Common myeloid progenitor, CD34-positive (primary cell): ENCODE measurements around the gene PHIP.
A peak's percentile ranks its signal among the peaks of the same experiment; 100 is the strongest.

ENCODE experiments used
- CTCF ChIA-PET: fragments of 350-600 bp; sonication (Branson Sonifier 250); formaldehyde crosslinking; loops from one replicate; lab custom pipeline; 2021; ENCODE audit warnings: antibody characterized with exemption; lab: Charles Lee
- POLR2A ChIA-PET: fragments of 350-600 bp; sonication (Branson Sonifier 250); formaldehyde crosslinking; loops from one replicate; lab custom pipeline; 2021; ENCODE audit warnings: antibody characterized with exemption; lab: Charles Lee
- DNase-seq, 3 donors: peaks; one replicate each; pipeline versions ENCODE4 v3.0.0 to v3.0.0-alpha.2; 2013
- H3K27ac ChIP-seq, 2 experiments: 1 replicate in 1 of 2; 2 replicates in 1 of 2; pipeline ENCODE4 v1.7.0; 2013; ENCODE audit warnings: inconsistent platforms in 2 of 2, low read length in 2 of 2, mild to moderate bottlenecking in 2 of 2, low read depth in 1 of 2, moderate library complexity in 1 of 2; ENCODE audit not compliant: severe bottlenecking in 2 of 2, insufficient read depth in 1 of 2, poor library complexity in 1 of 2
- H3K27me3 ChIP-seq, 5 experiments: replicated peaks in 2 of 5; 1 replicate in 3 of 5; 2 replicates in 2 of 5; pipeline versions ENCODE4 v1.6.1 to v1.7.0; 2013; ENCODE audit warnings: low read length in 4 of 5, mild to moderate bottlenecking in 2 of 5, moderate library complexity in 2 of 5, inconsistent platforms in 1 of 5; ENCODE audit not compliant: insufficient read depth in 5 of 5, control insufficient read depth in 4 of 5
- H3K36me3 ChIP-seq, 4 experiments: 1 replicate in 2 of 4; 2 replicates in 2 of 4; pipeline versions ENCODE4 v1.6.1 to v1.7.0; 2013; ENCODE audit warnings: low read length in 3 of 4, control low read depth in 1 of 4, mild to moderate bottlenecking in 1 of 4; ENCODE audit not compliant: control insufficient read depth in 4 of 4, insufficient read depth in 4 of 4
- H3K4me1 ChIP-seq, 4 experiments: 1 replicate in 3 of 4; 2 replicates in 1 of 4; pipeline versions ENCODE4 v1.6.1 to v1.7.1; 2013; ENCODE audit warnings: low read length in 3 of 4, mild to moderate bottlenecking in 3 of 4, control low read depth in 1 of 4, inconsistent platforms in 1 of 4, moderate library complexity in 1 of 4; ENCODE audit not compliant: control insufficient read depth in 4 of 4, insufficient read depth in 4 of 4; ENCODE audit errors: control extremely low read depth in 1 of 4
- H3K4me3 ChIP-seq, 7 experiments: 1 replicate in 4 of 7; 2 replicates in 3 of 7; pipeline versions ENCODE4 v1.5.1 to v1.7.0; 2013; ENCODE audit warnings: mild to moderate bottlenecking in 7 of 7, low read length in 6 of 7, moderate library complexity in 6 of 7, inconsistent platforms in 2 of 7, low read depth in 2 of 7, control low read depth in 1 of 7; ENCODE audit not compliant: insufficient read depth in 4 of 7, control insufficient read depth in 1 of 7; ENCODE audit errors: extremely low read depth in 1 of 7
- H3K9me3 ChIP-seq, 5 experiments: 1 replicate in 4 of 5; 2 replicates in 1 of 5; pipeline versions ENCODE4 v1.6.1 to v1.7.1; 2013; ENCODE audit warnings: low read length in 4 of 5, mild to moderate bottlenecking in 2 of 5, inconsistent platforms in 1 of 5, low read depth in 1 of 5, moderate library complexity in 1 of 5; ENCODE audit not compliant: control insufficient read depth in 4 of 5, insufficient read depth in 2 of 5; ENCODE audit errors: control extremely low read depth in 1 of 5
- WGBS: methylation state at CpG from one replicate; pipeline ENCODE4 v1.1.5; 2013; ENCODE audit not compliant: insufficient coverage; 5-methylcytosine and 5-hydroxymethylcytosine counted together

PHIP gene

GRCh38 chr6:79057746-79058145 is 20.3 kb downstream of the PHIP start:
- peaks cover 0 to 8% (median 2%) of the 10 kb centered on the region in 5 experiments for H3K9me3 ChIP-seq
- H3K27ac ChIP-seq = no peak overlapping the region
- H3K27me3 ChIP-seq = no peaks in the 10 kb centered on the region
- POLR2A ChIA-PET = no interaction called here
- CTCF ChIA-PET = interaction anchor here (1.0 kb wide), 1 partner anchor 10 kb away, joined by 3 read pairs; no protein-coding TSS in a partner anchor
- DNase-seq = no peak
- H3K36me3 ChIP-seq = peaks cover 22 to 77% (median 44%) of the 10 kb centered on the region in 4 experiments
- no peaks in the 10 kb centered on the region for H3K4me1 ChIP-seq
- WGBS = no CpG with 5 or more reads among the region's 1 CpG
- no peak overlapping the region for H3K4me3 ChIP-seq

GRCh38 chr6:79056226-79056625 is 21.8 kb downstream of the PHIP start:
- CTCF ChIA-PET = interaction anchor here (2.2 kb wide), 1 partner anchor 20 kb away, joined by 8 read pairs; no protein-coding TSS in a partner anchor
- H3K27me3 ChIP-seq = no peaks in the 10 kb centered on the region
- H3K9me3 ChIP-seq = peaks cover 0 to 11% (median 4%) of the 10 kb centered on the region in 5 experiments
- peaks cover 22 to 84% (median 51%) of the 10 kb centered on the region in 4 experiments for H3K36me3 ChIP-seq
- no peaks in the 10 kb centered on the region for H3K4me1 ChIP-seq
- H3K27ac ChIP-seq = no peak overlapping the region
- 100% methylated on average over 1 of the region's 1 CpG for whole genome bisulfite sequencing
- DNase-seq = no peak
- H3K4me3 ChIP-seq = no peak overlapping the region
- POLR2A ChIA-PET = no interaction called here

GRCh38 chr6:79048611-79049010 is 29.4 kb downstream of the PHIP start:
- POLR2A ChIA-PET = interaction anchor here (0.7 kb wide), 1 partner anchor 165 kb away, joined by 3 read pairs; no protein-coding TSS in a partner anchor
- H3K36me3 ChIP-seq = peaks cover 8 to 37% (median 22%) of the 10 kb centered on the region in 4 experiments

GRCh38 chr6:79047072-79047471 is 31.0 kb downstream of the PHIP start:
- no peaks in the 10 kb centered on the region for H3K4me1 ChIP-seq
- no peak overlapping the region for H3K4me3 ChIP-seq
- H3K9me3 ChIP-seq = peaks cover 0 to under 1% (median 0%) of the 10 kb centered on the region in 5 experiments
- DNase-seq = no peak
- H3K36me3 ChIP-seq = peaks cover 5 to 28% (median 15%) of the 10 kb centered on the region in 4 experiments
- H3K27me3 ChIP-seq = no peaks in the 10 kb centered on the region
- no peak overlapping the region for H3K27ac ChIP-seq
- ChIA-PET POLR2A (no interaction called here), CTCF (no interaction called here)
- no CpG with 5 or more reads among the region's 2 CpGs for WGBS

More at GRCh38 chr6:79048611-79049010, 29.4 kb downstream of the PHIP start:
- no peak overlapping the region for H3K4me3 ChIP-seq
- H3K4me1 ChIP-seq = no peaks in the 10 kb centered on the region
- H3K27me3 ChIP-seq = no peaks in the 10 kb centered on the region
- WGBS = 100% methylated on average over 1 of the region's 2 CpGs
- H3K9me3 ChIP-seq = peaks cover 0 to 10% (median 4%) of the 10 kb centered on the region in 5 experiments
- no peak overlapping the region for H3K27ac ChIP-seq
- CTCF ChIA-PET = interaction anchor here (1.2 to 1.3 kb wide), 5 partner anchors 10 to 26 kb away, joined by 3 to 5 read pairs (median 3); no protein-coding TSS in a partner anchor
- DNase-seq = peak; percentile 47 to 65 (median 59)

GRCh38 chr6:79045966-79046365 is 32.1 kb downstream of the PHIP start:
- Histone ChIP-seq H3K27ac (no peak overlapping the region), H3K4me1 (no peaks in the 10 kb centered on the region), H3K36me3 (peaks cover 6 to 26% (median 18%) of the 10 kb centered on the region in 4 experiments), H3K27me3 (no peaks in the 10 kb centered on the region), H3K9me3 (no peaks in the 10 kb centered on the region), H3K4me3 (no peak overlapping the region)
- DNase-seq = no peak
- 83% methylated on average over 2 of the region's 2 CpGs for WGBS
- ChIA-PET POLR2A (no interaction called here), CTCF (interaction anchor here (1.1 kb wide), 1 partner anchor 17 kb away, joined by 3 read pairs; no protein-coding TSS in a partner anchor)

- WGBS = 60% methylated on average over 1 of the region's 5 CpGs
- CTCF ChIA-PET = interaction anchor here (1.5 kb wide), 1 partner anchor 36 kb away, joined by 6 read pairs; no protein-coding TSS in a partner anchor
- Histone ChIP-seq H3K4me1 (no peaks in the 10 kb centered on the region), H3K27ac (no peak overlapping the region), H3K36me3 (peaks cover 13 to 49% (median 32%) of the 10 kb centered on the region in 4 experiments), H3K4me3 (no peak overlapping the region), H3K9me3 (no peaks in the 10 kb centered on the region), H3K27me3 (no peaks in the 10 kb centered on the region)
- DNase-seq = no peak
- POLR2A ChIA-PET = no interaction called here
Observed at GRCh38 chr6:79042799-79043126, 35.3 kb downstream of the PHIP start.

- H3K36me3 ChIP-seq = peaks cover 14 to 54% (median 36%) of the 10 kb centered on the region in 4 experiments
- no peak overlapping the region for H3K4me3 ChIP-seq
- POLR2A ChIA-PET = no interaction called here
- CTCF ChIA-PET = interaction anchor here (1.5 to 1.6 kb wide), 2 partner anchors 14 to 36 kb away, joined by 4 to 6 read pairs; no protein-coding TSS in a partner anchor
- DNase-seq = peak in 1 of 3 donors; percentile 11
- H3K9me3 ChIP-seq = no peaks in the 10 kb centered on the region
- H3K27ac ChIP-seq = no peak overlapping the region
- no CpG with 5 or more reads among the region's 1 CpG for WGBS
- H3K4me1 ChIP-seq = no peaks in the 10 kb centered on the region
- H3K27me3 ChIP-seq = no peaks in the 10 kb centered on the region
Observed at GRCh38 chr6:79042088-79042798, 35.8 kb downstream of the PHIP start.
